Measurements from ENCODE around the gene SPR. TPM values are rescaled to one million over a fixed set of nuclear protein-coding genes. Genes with fewer than 3 reads are reported as not detected.

SPR gene
- polyA plus RNA-seq, 2 of the 4 experiments (the other 2 are of a cell fraction) = 88.5 to 138 TPM

DNA sequence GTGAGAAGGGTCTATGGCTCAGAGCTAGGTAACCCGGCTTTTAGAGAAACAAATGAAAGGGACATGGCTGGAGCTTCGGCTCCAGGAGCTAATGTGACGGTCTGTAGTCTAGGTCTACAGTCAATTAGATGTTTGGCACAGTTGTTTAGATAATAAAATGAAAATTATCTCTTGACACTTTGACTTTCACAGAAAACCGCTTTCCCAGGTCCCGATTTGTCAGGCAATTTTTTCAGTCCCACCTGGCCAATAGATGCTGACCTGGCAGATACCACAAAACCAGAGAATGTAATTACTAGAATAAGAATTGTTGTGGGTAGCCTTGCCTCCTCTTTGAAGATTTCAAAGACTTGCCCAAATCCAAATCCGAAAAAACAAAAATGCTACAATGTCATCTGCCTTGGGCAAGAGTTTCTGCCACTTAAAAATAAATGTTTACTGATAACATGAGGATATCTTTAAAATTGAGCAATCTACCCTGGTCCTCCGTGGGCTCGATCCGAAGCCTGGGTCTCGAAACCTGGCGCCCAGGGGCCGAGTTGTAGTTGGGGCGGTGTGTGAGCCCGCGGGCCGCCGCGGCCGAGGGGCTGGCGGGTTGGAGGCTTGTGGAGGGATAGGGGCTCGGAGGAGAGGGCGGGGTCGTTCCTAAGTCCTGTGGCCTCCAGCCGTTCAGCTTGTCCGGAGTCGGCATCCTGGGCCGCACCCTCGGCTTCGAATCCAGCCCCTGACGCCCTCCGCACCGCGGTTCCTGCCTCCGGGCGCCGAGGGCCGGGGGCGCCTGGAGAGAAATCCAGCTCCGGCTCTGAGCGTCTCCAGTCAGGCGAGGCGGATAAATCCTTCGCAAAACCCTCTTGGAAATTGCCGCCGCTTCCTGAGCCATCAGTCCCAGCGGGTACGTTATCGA, 32.5 kb downstream of the SPR start (continued):
- TF ChIP-seq USF2 (IDR thresholded peaks at IDR 0.05) (no peak), CBX2 (IDR thresholded peaks at IDR 0.05; ENCODE audit: borderline replicate concordance, low read depth) (no peak), SMC3 (IDR thresholded peaks at IDR 0.05) (no peak), CHD4 (IDR thresholded peaks at IDR 0.05; ENCODE audit: borderline replicate concordance) (no peak), KDM5A (IDR thresholded peaks at IDR 0.05) (no peak), NFE2L2 (conservative IDR thresholded peaks at IDR 0.05; ENCODE audit: low read length) (no peak), MYC (IDR thresholded peaks at IDR 0.05; ENCODE audit: borderline replicate concordance, low read length) (no peak), KDM1A (IDR thresholded peaks at IDR 0.05; ENCODE audit: low read depth) (no peak), JUN (IDR thresholded peaks at IDR 0.05) (no peak), TP53 (CRISPR knock-in tag; IDR thresholded peaks at IDR 0.05) (no peak), MAFK (IDR thresholded peaks at IDR 0.05; ENCODE audit: partially characterized antibody) (peak; percentile 84), RARB (CRISPR knock-in tag; IDR thresholded peaks at IDR 0.05) (no peak)
- TF ChIP-seq, protein P1, sequence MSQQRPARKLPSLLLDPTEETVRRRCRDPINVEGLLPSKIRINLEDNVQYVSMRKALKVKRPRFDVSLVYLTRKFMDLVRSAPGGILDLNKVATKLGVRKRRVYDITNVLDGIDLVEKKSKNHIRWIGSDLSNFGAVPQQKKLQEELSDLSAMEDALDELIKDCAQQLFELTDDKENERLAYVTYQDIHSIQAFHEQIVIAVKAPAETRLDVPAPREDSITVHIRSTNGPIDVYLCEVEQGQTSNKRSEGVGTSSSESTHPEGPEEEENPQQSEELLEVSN (IDR thresholded peaks at IDR 0.05; ENCODE audit: borderline replicate concordance, low read depth) = no peak
- TF ChIP-seq, protein P2, sequence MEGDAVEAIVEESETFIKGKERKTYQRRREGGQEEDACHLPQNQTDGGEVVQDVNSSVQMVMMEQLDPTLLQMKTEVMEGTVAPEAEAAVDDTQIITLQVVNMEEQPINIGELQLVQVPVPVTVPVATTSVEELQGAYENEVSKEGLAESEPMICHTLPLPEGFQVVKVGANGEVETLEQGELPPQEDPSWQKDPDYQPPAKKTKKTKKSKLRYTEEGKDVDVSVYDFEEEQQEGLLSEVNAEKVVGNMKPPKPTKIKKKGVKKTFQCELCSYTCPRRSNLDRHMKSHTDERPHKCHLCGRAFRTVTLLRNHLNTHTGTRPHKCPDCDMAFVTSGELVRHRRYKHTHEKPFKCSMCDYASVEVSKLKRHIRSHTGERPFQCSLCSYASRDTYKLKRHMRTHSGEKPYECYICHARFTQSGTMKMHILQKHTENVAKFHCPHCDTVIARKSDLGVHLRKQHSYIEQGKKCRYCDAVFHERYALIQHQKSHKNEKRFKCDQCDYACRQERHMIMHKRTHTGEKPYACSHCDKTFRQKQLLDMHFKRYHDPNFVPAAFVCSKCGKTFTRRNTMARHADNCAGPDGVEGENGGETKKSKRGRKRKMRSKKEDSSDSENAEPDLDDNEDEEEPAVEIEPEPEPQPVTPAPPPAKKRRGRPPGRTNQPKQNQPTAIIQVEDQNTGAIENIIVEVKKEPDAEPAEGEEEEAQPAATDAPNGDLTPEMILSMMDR (IDR thresholded peaks at IDR 0.05) = no peak

GRCh38 chr2:72920318-72921087, 33.3 kb downstream of the SPR start:
- TF ChIP-seq KDM1A (IDR thresholded peaks at IDR 0.05; ENCODE audit: low read depth) (no peak), CHD4 (IDR thresholded peaks at IDR 0.05; ENCODE audit: borderline replicate concordance) (no peak), FOXS1 (CRISPR knock-in tag; IDR thresholded peaks at IDR 0.05) (no peak), CBX8 (IDR thresholded peaks at IDR 0.05) (peak; percentile 85; the same call in 1 of the 2 replicates), USF2 (IDR thresholded peaks at IDR 0.05) (no peak), RAD21 (conservative IDR thresholded peaks at IDR 0.05 in 1 of 2, IDR thresholded peaks at IDR 0.05 in 1 of 2) (no peak), EHF (CRISPR knock-in tag; IDR thresholded peaks at IDR 0.05) (no peak), SREBF2 (IDR thresholded peaks at IDR 0.05) (no peak), ZNF302 (CRISPR knock-in tag; IDR thresholded peaks at IDR 0.05) (no peak), EHMT2 (IDR thresholded peaks at IDR 0.05; ENCODE audit: low read depth) (no peak), HEYL (CRISPR knock-in tag; IDR thresholded peaks at IDR 0.05) (no peak), HOXB5 (CRISPR knock-in tag; IDR thresholded peaks at IDR 0.05) (no peak), RNF2 (IDR thresholded peaks at IDR 0.05; ENCODE audit: borderline replicate concordance, low read depth) (peak; percentile 89)
- H3K4me1 ChIP-seq = peaks cover 34% of the 10 kb centered on the region
- ChIA-PET POLR2A (no interaction called here), CTCF (interaction anchor here (0.6 to 13.4 kb wide), 6 partner anchors 13 to 413 kb away, joined by 3 to 211 read pairs (median 3); partner anchors contain the start of gene SPR)
- no peak for FAIRE-seq
- no peaks in the 10 kb centered on the region for H3K9me3 ChIP-seq
- peak overlapping the region; percentile 58 for H3K4me2 ChIP-seq
- H3K27ac ChIP-seq = no peak overlapping the region
- ATAC-seq = no peak
- H3K4me3 ChIP-seq = peak overlapping the region; percentile 15; the same call in 1 of the 3 replicates
- 65% methylated on average over 77 of the region's 77 CpGs for whole genome bisulfite sequencing (ENCODE audit: missing lambda C conversion rate)
- DNase-seq (ENCODE audit: low read depth in 1 of 2, low spot score in 1 of 2) = no peak

All from A549 (cell line).